Testis (tissue), 2 donors: Measurements from ENCODE around the gene CDK5R2.

Experiments used
- POLR2A ChIP-seq: fragments of 450-650 bp; IDR thresholded peaks from one replicate; pipeline ENCODE4 v1.6.1; 2017; ENCODE audit warnings: antibody characterized with exemption, mild to moderate bottlenecking, moderate library complexity
- TF ChIP-seq, protein P1 (sequence below), 3 experiments: fragments of 450-650 bp in 2 of 3; fragments of 200-600 bp in 1 of 3; sonication (generic) in 1 of 3; IDR thresholded peaks; one replicate each; pipeline ENCODE4 v1.5.1; 2016 to 2019; ENCODE audit warnings: antibody characterized with exemption in 3 of 3, mild to moderate bottlenecking in 2 of 3, moderate library complexity in 1 of 3

DNA sequence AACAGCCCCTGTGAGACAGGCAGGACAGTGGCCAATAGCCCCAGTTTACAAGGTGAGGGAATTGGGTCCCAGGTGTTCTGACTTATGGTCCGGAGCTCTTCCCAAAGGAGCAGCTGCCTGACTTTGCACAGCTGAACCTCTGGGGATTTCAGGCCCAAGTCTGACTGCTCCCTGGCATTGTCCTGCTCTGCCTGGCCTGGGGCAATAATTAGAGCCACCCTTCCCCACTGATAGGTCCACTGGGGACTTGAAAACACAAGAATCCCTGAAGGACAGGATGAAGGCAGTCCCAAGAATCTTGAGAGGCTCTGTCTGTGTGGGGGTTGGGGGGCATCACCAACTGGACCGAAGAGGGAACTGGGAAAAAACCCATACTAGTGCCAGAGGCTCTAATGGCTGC lies 29.2 kb downstream of the CDK5R2 start:
- TF ChIP-seq POLR2A, result no peak
- TF ChIP-seq, protein P1, sequence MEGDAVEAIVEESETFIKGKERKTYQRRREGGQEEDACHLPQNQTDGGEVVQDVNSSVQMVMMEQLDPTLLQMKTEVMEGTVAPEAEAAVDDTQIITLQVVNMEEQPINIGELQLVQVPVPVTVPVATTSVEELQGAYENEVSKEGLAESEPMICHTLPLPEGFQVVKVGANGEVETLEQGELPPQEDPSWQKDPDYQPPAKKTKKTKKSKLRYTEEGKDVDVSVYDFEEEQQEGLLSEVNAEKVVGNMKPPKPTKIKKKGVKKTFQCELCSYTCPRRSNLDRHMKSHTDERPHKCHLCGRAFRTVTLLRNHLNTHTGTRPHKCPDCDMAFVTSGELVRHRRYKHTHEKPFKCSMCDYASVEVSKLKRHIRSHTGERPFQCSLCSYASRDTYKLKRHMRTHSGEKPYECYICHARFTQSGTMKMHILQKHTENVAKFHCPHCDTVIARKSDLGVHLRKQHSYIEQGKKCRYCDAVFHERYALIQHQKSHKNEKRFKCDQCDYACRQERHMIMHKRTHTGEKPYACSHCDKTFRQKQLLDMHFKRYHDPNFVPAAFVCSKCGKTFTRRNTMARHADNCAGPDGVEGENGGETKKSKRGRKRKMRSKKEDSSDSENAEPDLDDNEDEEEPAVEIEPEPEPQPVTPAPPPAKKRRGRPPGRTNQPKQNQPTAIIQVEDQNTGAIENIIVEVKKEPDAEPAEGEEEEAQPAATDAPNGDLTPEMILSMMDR (IDR thresholded peaks at IDR 0.05), result no peak
